Trophoblast cell (in vitro differentiated cells and primary cell): ENCODE measurements around the gene ETV3L. TPM values are rescaled to one million over a fixed set of nuclear protein-coding genes. Genes with fewer than 3 reads are reported as not detected.
A peak's percentile ranks its signal among the peaks of the same experiment; 100 is the strongest.

ENCODE experiments used
- DNase-seq, 2 donors: peaks; one replicate each; pipeline ENCODE4 v3.0.0-alpha.2; 2016
- H2AFZ ChIP-seq: 2 replicates; pipeline ENCODE4 v1.6.1; 2013; ENCODE audit warnings: low read length, moderate library complexity, mild to moderate bottlenecking; ENCODE audit not compliant: insufficient read depth, poor library complexity
- H2AK5ac ChIP-seq: 2 replicates; pipeline ENCODE4 v1.6.1; 2013; ENCODE audit warnings: mild to moderate bottlenecking, low read length
- H2BK120ac ChIP-seq: 2 replicates; pipeline ENCODE4 v1.6.1; 2013; ENCODE audit warnings: low read length, mild to moderate bottlenecking, moderate library complexity; ENCODE audit not compliant: insufficient read depth, poor library complexity
- H2BK12ac ChIP-seq: 2 replicates; pipeline ENCODE4 v1.6.1; 2013; ENCODE audit warnings: mild to moderate bottlenecking, low read length, moderate library complexity
- H2BK5ac ChIP-seq: 2 replicates; pipeline ENCODE4 v1.6.1; 2013; ENCODE audit warnings: low read length, low read depth, moderate library complexity, mild to moderate bottlenecking; ENCODE audit not compliant: poor library complexity
- H3K14ac ChIP-seq: 2 replicates; pipeline ENCODE4 v1.6.1; 2013; ENCODE audit warnings: mild to moderate bottlenecking, low read length
- H3K18ac ChIP-seq: 2 replicates; pipeline ENCODE4 v1.6.1; 2013; ENCODE audit warnings: mild to moderate bottlenecking, low read length
- H3K23ac ChIP-seq: 2 replicates; pipeline ENCODE4 v1.6.1; 2013; ENCODE audit warnings: low read length
- H3K27ac ChIP-seq: 2 replicates; pipeline ENCODE4 v1.5.1; 2013; ENCODE audit warnings: low read depth, mild to moderate bottlenecking, inconsistent platforms, low read length, moderate library complexity
- H3K27me3 ChIP-seq: 2 replicates; pipeline ENCODE4 v1.6.1; 2013; ENCODE audit warnings: inconsistent platforms, mild to moderate bottlenecking, low read length, moderate library complexity; ENCODE audit not compliant: insufficient read depth
- H3K36me3 ChIP-seq, 2 experiments: 1 replicate in 1 of 2; 2 replicates in 1 of 2; pipeline ENCODE4 v1.6.1; 2013; ENCODE audit warnings: low read length in 2 of 2, mild to moderate bottlenecking in 2 of 2, moderate library complexity in 1 of 2; ENCODE audit not compliant: insufficient read depth in 2 of 2, control insufficient read depth in 1 of 2
- H3K4ac ChIP-seq: 2 replicates; pipeline ENCODE4 v1.6.1; 2013; ENCODE audit warnings: low read depth, mild to moderate bottlenecking, low read length, moderate library complexity
- H3K4me1 ChIP-seq, 2 experiments: 1 replicate in 1 of 2; 2 replicates in 1 of 2; pipeline ENCODE4 v1.6.1; 2013; ENCODE audit warnings: low read length in 2 of 2, mild to moderate bottlenecking in 2 of 2, moderate library complexity in 1 of 2; ENCODE audit not compliant: insufficient read depth in 2 of 2, control insufficient read depth in 1 of 2
- H3K4me2 ChIP-seq: 2 replicates; pipeline ENCODE4 v1.6.1; 2013; ENCODE audit warnings: inconsistent platforms, mild to moderate bottlenecking, low read length, moderate library complexity
- H3K4me3 ChIP-seq: 2 replicates; pipeline ENCODE4 v1.5.1; 2013; ENCODE audit warnings: mild to moderate bottlenecking, low read depth, low read length, inconsistent platforms
- H3K79me1 ChIP-seq: one replicate; pipeline ENCODE4 v1.6.1; 2013; ENCODE audit warnings: low read length
- H3K79me2 ChIP-seq: 2 replicates; pipeline ENCODE4 v1.6.1; 2013; ENCODE audit warnings: low read length, mild to moderate bottlenecking; ENCODE audit not compliant: control insufficient read depth, insufficient read depth, poor library complexity
- H3K9ac ChIP-seq: 2 replicates; pipeline ENCODE4 v1.6.1; 2013; ENCODE audit warnings: mild to moderate bottlenecking, low read length
- H3K9me3 ChIP-seq: 2 replicates; pipeline ENCODE4 v1.6.1; 2013; ENCODE audit warnings: low read depth, mild to moderate bottlenecking, control low read depth, inconsistent platforms, low read length; ENCODE audit not compliant: insufficient read depth
- H4K12ac ChIP-seq: 2 replicates; pipeline ENCODE4 v1.6.1; 2013; ENCODE audit warnings: low read depth, mild to moderate bottlenecking, low read length, moderate library complexity
- H4K8ac ChIP-seq: 2 replicates; pipeline ENCODE4 v1.6.1; 2013; ENCODE audit warnings: low read depth, mild to moderate bottlenecking, low read length, moderate library complexity
- H4K91ac ChIP-seq: one replicate; pipeline ENCODE4 v1.6.1; 2013; ENCODE audit warnings: low read depth, mild to moderate bottlenecking, low read length, moderate library complexity
- WGBS: extraction: QIAGEN DNeasy Blood & Tissue Kit; methylation state at CpG from one replicate; pipeline ENCODE4 v1.1.7; 2013; ENCODE audit warnings: missing lambda C conversion rate; ENCODE audit not compliant: insufficient read length, insufficient coverage; ENCODE audit errors: extremely low coverage; 5-methylcytosine and 5-hydroxymethylcytosine counted together
- polyA plus RNA-seq: library from polyadenylated mRNA; stranded (reverse); fragments of 200-250 nt; gene quantifications from 2 replicates; pipeline ENCODE4 v1.2.3, GENCODE V29; 2013

ETV3L gene
- not detected in 2 replicates for polyA plus RNA-seq

- H2BK12ac ChIP-seq, result no peak within 1 kb of the TSS
- no peak within 1 kb of the TSS for H2AFZ ChIP-seq
- DNase-seq, result no peak
- H3K4ac ChIP-seq, result no peak within 1 kb of the TSS
- no peaks in the 10 kb centered on the region for H3K4me1 ChIP-seq
- H4K91ac ChIP-seq, result no peak within 1 kb of the TSS
- no peak within 1 kb of the TSS for H4K8ac ChIP-seq
- H3K14ac ChIP-seq, result no peak within 1 kb of the TSS
- H3K18ac ChIP-seq, result no peak within 1 kb of the TSS
- no peaks in the 10 kb centered on the region for H3K36me3 ChIP-seq
- H3K27me3 ChIP-seq, result no peaks in the 10 kb centered on the region
- peaks cover 2% of the 10 kb centered on the region for H3K9me3 ChIP-seq
- H2AK5ac ChIP-seq, result no peak within 1 kb of the TSS
- H3K23ac ChIP-seq, result no peak within 1 kb of the TSS
- H3K4me2 ChIP-seq, result no peak within 1 kb of the TSS
- no peak within 1 kb of the TSS for H4K12ac ChIP-seq
- H3K79me2 ChIP-seq, result no peaks in the 10 kb centered on the region
- WGBS, result no CpG with 5 or more reads among the region's 3 CpGs
- H3K79me1 ChIP-seq, result no peaks in the 10 kb centered on the region
- no peak within 1 kb of the TSS for H3K4me3 ChIP-seq
- no peak within 1 kb of the TSS for H2BK5ac ChIP-seq
- H3K9ac ChIP-seq, result no peak within 1 kb of the TSS
- no peak within 1 kb of the TSS for H2BK120ac ChIP-seq
- H3K27ac ChIP-seq, result no peak within 1 kb of the TSS
Measured at GRCh38 chr1:157099633-157100009, at the start of gene ETV3L. TSS of gene ETV3L (minus strand) at chr1:157099808. CDS start at chr1:157099523, 285 bp downstream.

- WGBS, result no CpG with 5 or more reads among the region's 10 CpGs
Measured at GRCh38 chr1:157147906-157148700, 48.5 kb upstream of the ETV3L start.

GRCh38 chr1:157147037-157147436, 47.4 kb upstream of the ETV3L start:
- Histone ChIP-seq H3K79me1 (no peaks in the 10 kb centered on the region), H3K4ac (no peak overlapping the region), H3K9ac (no peak overlapping the region), H3K9me3 (no peaks in the 10 kb centered on the region), H4K8ac (no peak overlapping the region), H4K91ac (no peak overlapping the region), H3K14ac (no peak overlapping the region), H2BK12ac (no peak overlapping the region), H2AFZ (no peak overlapping the region), H2BK5ac (no peak overlapping the region), H3K4me1 (no peaks in the 10 kb centered on the region), H3K4me2 (no peak overlapping the region), H3K23ac (no peak overlapping the region), H3K36me3 (no peaks in the 10 kb centered on the region), H2AK5ac (no peak overlapping the region), H3K79me2 (no peaks in the 10 kb centered on the region), H3K27me3 (peaks cover 1% of the 10 kb centered on the region), H3K27ac (no peak overlapping the region), H3K18ac (no peak overlapping the region), H3K4me3 (no peak overlapping the region), H2BK120ac (no peak overlapping the region), H4K12ac (no peak overlapping the region)
- WGBS, result no CpG with 5 or more reads among the region's 1 CpG
- DNase-seq, result no peak

More at GRCh38 chr1:157147906-157148700, 48.5 kb upstream of the ETV3L start:
- Histone ChIP-seq H2BK120ac (no peak overlapping the region), H3K4me3 (no peak overlapping the region), H3K23ac (no peak overlapping the region), H3K27ac (no peak overlapping the region), H3K79me1 (no peaks in the 10 kb centered on the region), H4K8ac (no peak overlapping the region), H4K12ac (no peak overlapping the region), H3K18ac (no peak overlapping the region), H3K9me3 (no peaks in the 10 kb centered on the region), H3K4me1 (no peaks in the 10 kb centered on the region), H3K79me2 (no peaks in the 10 kb centered on the region), H2BK12ac (no peak overlapping the region), H3K4me2 (no peak overlapping the region), H3K14ac (no peak overlapping the region), H2BK5ac (no peak overlapping the region), H3K36me3 (no peaks in the 10 kb centered on the region), H3K9ac (no peak overlapping the region), H3K27me3 (peaks cover 1% of the 10 kb centered on the region), H2AK5ac (no peak overlapping the region), H3K4ac (no peak overlapping the region), H2AFZ (no peak overlapping the region), H4K91ac (no peak overlapping the region)
- DNase-seq, result peak in 1 of 2 donors; percentile 32

GRCh38 chr1:157146244-157146643, 46.6 kb upstream of the ETV3L start:
- H2AK5ac ChIP-seq, result no peak overlapping the region
- no peaks in the 10 kb centered on the region for H3K36me3 ChIP-seq
- H3K4ac ChIP-seq, result no peak overlapping the region
- H3K79me1 ChIP-seq, result no peaks in the 10 kb centered on the region
- no peak overlapping the region for H4K12ac ChIP-seq
- no peak overlapping the region for H2BK120ac ChIP-seq
- H3K18ac ChIP-seq, result no peak overlapping the region
- peaks cover 1% of the 10 kb centered on the region for H3K27me3 ChIP-seq
- no peak overlapping the region for H4K8ac ChIP-seq
- WGBS, result no CpG with 5 or more reads among the region's 3 CpGs
- H3K27ac ChIP-seq, result no peak overlapping the region
- no peak overlapping the region for H3K4me2 ChIP-seq
- H3K23ac ChIP-seq, result no peak overlapping the region
- no peak for DNase-seq
- no peak overlapping the region for H3K14ac ChIP-seq
- no peaks in the 10 kb centered on the region for H3K79me2 ChIP-seq
- H3K4me3 ChIP-seq, result no peak overlapping the region
- no peak overlapping the region for H3K9ac ChIP-seq
- H2BK12ac ChIP-seq, result no peak overlapping the region
- H3K9me3 ChIP-seq, result no peaks in the 10 kb centered on the region
- H2BK5ac ChIP-seq, result no peak overlapping the region
- no peak overlapping the region for H2AFZ ChIP-seq
- H3K4me1 ChIP-seq, result no peaks in the 10 kb centered on the region
- no peak overlapping the region for H4K91ac ChIP-seq
